ENCODE results near the gene PIK3R1.

PIK3R1 gene

GRCh38 chr5:68317646-68318045 is 102.1 kb downstream of the PIK3R1 start:
- no peak overlapping the region for H3K4me3 ChIP-seq (ENCODE audit: low read length)
- H3K36me3 ChIP-seq (ENCODE audit: control insufficient read depth, insufficient read depth, low read length, severe bottlenecking): no peaks in the 10 kb centered on the region
- no peak for DNase-seq (ENCODE audit: low read depth)
- peaks cover 19% of the 10 kb centered on the region for H3K4me1 ChIP-seq (ENCODE audit: control insufficient read depth, insufficient read depth, low read length)
- no peak overlapping the region for H3K9ac ChIP-seq (ENCODE audit: low read length)
- no peaks in the 10 kb centered on the region for H3K9me3 ChIP-seq (ENCODE audit: control insufficient read depth, low read length)
- no peaks in the 10 kb centered on the region for H3K27me3 ChIP-seq (replicated peaks; ENCODE audit: control insufficient read depth, insufficient read depth, low read length)

- H3K4me3 ChIP-seq (ENCODE audit: low read length): peak overlapping the region; percentile 5
- no peaks in the 10 kb centered on the region for H3K9me3 ChIP-seq (ENCODE audit: control insufficient read depth, low read length)
Measured at GRCh38 chr5:68318955-68319705, 103.6 kb downstream of the PIK3R1 start.

GRCh38 chr5:68319706-68320412 is 104.3 kb downstream of the PIK3R1 start:
- no peak for DNase-seq (ENCODE audit: low read depth)

More at GRCh38 chr5:68318955-68319705, 103.6 kb downstream of the PIK3R1 start:
- no peaks in the 10 kb centered on the region for H3K36me3 ChIP-seq (ENCODE audit: control insufficient read depth, insufficient read depth, low read length, severe bottlenecking)
- H3K27me3 ChIP-seq (replicated peaks; ENCODE audit: control insufficient read depth, insufficient read depth, low read length): no peaks in the 10 kb centered on the region
- peak; percentile 58 for DNase-seq (ENCODE audit: low read depth)
- peak overlapping the region; percentile 15 for H3K9ac ChIP-seq (ENCODE audit: low read length)
- peaks cover 19% of the 10 kb centered on the region for H3K4me1 ChIP-seq (ENCODE audit: control insufficient read depth, insufficient read depth, low read length)

GRCh38 chr5:68320413-68320986 is 104.9 kb downstream of the PIK3R1 start:
- no peak for DNase-seq (ENCODE audit: low read depth)
- no peak overlapping the region for H3K4me3 ChIP-seq (ENCODE audit: low read length)
- no peaks in the 10 kb centered on the region for H3K27me3 ChIP-seq (replicated peaks; ENCODE audit: control insufficient read depth, insufficient read depth, low read length)
- peaks cover 19% of the 10 kb centered on the region for H3K4me1 ChIP-seq (ENCODE audit: control insufficient read depth, insufficient read depth, low read length)
- no peaks in the 10 kb centered on the region for H3K36me3 ChIP-seq (ENCODE audit: control insufficient read depth, insufficient read depth, low read length, severe bottlenecking)
- no peaks in the 10 kb centered on the region for H3K9me3 ChIP-seq (ENCODE audit: control insufficient read depth, low read length)
- H3K9ac ChIP-seq (ENCODE audit: low read length): no peak overlapping the region

More at GRCh38 chr5:68319706-68320412, 104.3 kb downstream of the PIK3R1 start:
- Histone ChIP-seq H3K4me3 (ENCODE audit: low read length) (peak overlapping the region; percentile 5), H3K36me3 (ENCODE audit: control insufficient read depth, insufficient read depth, low read length, severe bottlenecking) (no peaks in the 10 kb centered on the region), H3K27me3 (replicated peaks; ENCODE audit: control insufficient read depth, insufficient read depth, low read length) (no peaks in the 10 kb centered on the region), H3K9ac (ENCODE audit: low read length) (peak overlapping the region; percentile 15), H3K9me3 (ENCODE audit: control insufficient read depth, low read length) (no peaks in the 10 kb centered on the region), H3K4me1 (ENCODE audit: control insufficient read depth, insufficient read depth, low read length) (peaks cover 19% of the 10 kb centered on the region)

- DNase-seq (ENCODE audit: low read depth): no peak
- no peak overlapping the region for H3K9ac ChIP-seq (ENCODE audit: low read length)
- H3K27me3 ChIP-seq (replicated peaks; ENCODE audit: control insufficient read depth, insufficient read depth, low read length): no peaks in the 10 kb centered on the region
- no peaks in the 10 kb centered on the region for H3K9me3 ChIP-seq (ENCODE audit: control insufficient read depth, low read length)
- H3K4me1 ChIP-seq (ENCODE audit: control insufficient read depth, insufficient read depth, low read length): peaks cover 12% of the 10 kb centered on the region
- H3K36me3 ChIP-seq (ENCODE audit: control insufficient read depth, insufficient read depth, low read length, severe bottlenecking): no peaks in the 10 kb centered on the region
- no peak overlapping the region for H3K4me3 ChIP-seq (ENCODE audit: low read length)
Measured at GRCh38 chr5:68325065-68325580, 109.6 kb downstream of the PIK3R1 start.

- H3K4me3 ChIP-seq (ENCODE audit: low read length): no peak overlapping the region
- DNase-seq (ENCODE audit: low read depth): no peak
- H3K9me3 ChIP-seq (ENCODE audit: control insufficient read depth, low read length): no peaks in the 10 kb centered on the region
- peaks cover 26% of the 10 kb centered on the region for H3K4me1 ChIP-seq (ENCODE audit: control insufficient read depth, insufficient read depth, low read length)
- no peaks in the 10 kb centered on the region for H3K36me3 ChIP-seq (ENCODE audit: control insufficient read depth, insufficient read depth, low read length, severe bottlenecking)
- H3K9ac ChIP-seq (ENCODE audit: low read length): no peak overlapping the region
- H3K27me3 ChIP-seq (replicated peaks; ENCODE audit: control insufficient read depth, insufficient read depth, low read length): no peaks in the 10 kb centered on the region
Measured at GRCh38 chr5:68329554-68330255, 114.1 kb downstream of the PIK3R1 start.

- Histone ChIP-seq H3K4me3 (ENCODE audit: low read length) (no peak overlapping the region), H3K9ac (ENCODE audit: low read length) (no peak overlapping the region)
Measured at GRCh38 chr5:68330574-68330973, 115.0 kb downstream of the PIK3R1 start.

GRCh38 chr5:68331192-68332079 is 115.9 kb downstream of the PIK3R1 start:
- no peak for DNase-seq (ENCODE audit: low read depth)
- Histone ChIP-seq H3K9ac (ENCODE audit: low read length) (no peak overlapping the region), H3K27me3 (replicated peaks; ENCODE audit: control insufficient read depth, insufficient read depth, low read length) (no peaks in the 10 kb centered on the region), H3K4me1 (ENCODE audit: control insufficient read depth, insufficient read depth, low read length) (peaks cover 26% of the 10 kb centered on the region), H3K9me3 (ENCODE audit: control insufficient read depth, low read length) (no peaks in the 10 kb centered on the region), H3K36me3 (ENCODE audit: control insufficient read depth, insufficient read depth, low read length, severe bottlenecking) (no peaks in the 10 kb centered on the region), H3K4me3 (ENCODE audit: low read length) (no peak overlapping the region)

More at GRCh38 chr5:68330574-68330973, 115.0 kb downstream of the PIK3R1 start:
- no peaks in the 10 kb centered on the region for H3K27me3 ChIP-seq (replicated peaks; ENCODE audit: control insufficient read depth, insufficient read depth, low read length)
- no peak for DNase-seq (ENCODE audit: low read depth)
- H3K4me1 ChIP-seq (ENCODE audit: control insufficient read depth, insufficient read depth, low read length): peaks cover 26% of the 10 kb centered on the region
- H3K9me3 ChIP-seq (ENCODE audit: control insufficient read depth, low read length): no peaks in the 10 kb centered on the region
- no peaks in the 10 kb centered on the region for H3K36me3 ChIP-seq (ENCODE audit: control insufficient read depth, insufficient read depth, low read length, severe bottlenecking)

GRCh38 chr5:68332080-68332451 is 116.5 kb downstream of the PIK3R1 start:
- no peak for DNase-seq (ENCODE audit: low read depth)
- Histone ChIP-seq H3K27me3 (replicated peaks; ENCODE audit: control insufficient read depth, insufficient read depth, low read length) (no peaks in the 10 kb centered on the region), H3K36me3 (ENCODE audit: control insufficient read depth, insufficient read depth, low read length, severe bottlenecking) (no peaks in the 10 kb centered on the region), H3K4me1 (ENCODE audit: control insufficient read depth, insufficient read depth, low read length) (peaks cover 26% of the 10 kb centered on the region), H3K9me3 (ENCODE audit: control insufficient read depth, low read length) (no peaks in the 10 kb centered on the region), H3K4me3 (ENCODE audit: low read length) (no peak overlapping the region), H3K9ac (ENCODE audit: low read length) (no peak overlapping the region)

GRCh38 chr5:68332556-68332955 is 117.0 kb downstream of the PIK3R1 start:
- Histone ChIP-seq H3K9me3 (ENCODE audit: control insufficient read depth, low read length) (no peaks in the 10 kb centered on the region), H3K27me3 (replicated peaks; ENCODE audit: control insufficient read depth, insufficient read depth, low read length) (no peaks in the 10 kb centered on the region), H3K9ac (ENCODE audit: low read length) (no peak overlapping the region), H3K4me1 (ENCODE audit: control insufficient read depth, insufficient read depth, low read length) (peaks cover 26% of the 10 kb centered on the region), H3K4me3 (ENCODE audit: low read length) (no peak overlapping the region), H3K36me3 (ENCODE audit: control insufficient read depth, insufficient read depth, low read length, severe bottlenecking) (no peaks in the 10 kb centered on the region)
- no peak for DNase-seq (ENCODE audit: low read depth)

Measured in adipocyte (in vitro differentiated cells).